ENCODE results near the gene MAGEB1.

Gene MAGEB1

DNA sequence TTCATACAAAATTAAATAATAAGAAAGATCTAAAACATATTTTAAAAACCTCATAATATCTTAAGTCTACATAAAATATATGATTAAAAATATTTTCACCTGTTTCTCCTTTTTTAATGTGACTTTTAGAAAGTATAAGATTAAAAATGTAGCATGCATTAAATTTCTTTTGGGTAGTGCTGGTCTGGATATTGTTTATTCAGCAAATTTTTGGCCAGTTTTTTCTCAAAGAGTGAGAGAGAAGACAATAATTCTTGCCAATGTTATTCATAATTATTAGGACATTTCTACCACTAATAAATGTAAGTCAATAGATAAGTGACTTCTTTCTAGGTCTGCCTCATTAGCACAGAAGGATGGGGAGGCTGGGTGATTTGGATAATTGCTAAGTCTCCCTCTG lies 14.1 kb downstream of the MAGEB1 start:
- peaks cover 2% of the 10 kb centered on the region for H3K27me3 ChIP-seq (ENCODE audit: insufficient read depth, low read length)
- H2AFZ ChIP-seq (ENCODE audit: low read depth, low read length): no peak overlapping the region
- H3K4me3 ChIP-seq (ENCODE audit: low read length): no peak overlapping the region
- no peaks in the 10 kb centered on the region for H3K4me1 ChIP-seq (ENCODE audit: insufficient read depth, low read length)
- no peaks in the 10 kb centered on the region for H3K36me3 ChIP-seq (ENCODE audit: insufficient read depth, low read length)
- H3K9me3 ChIP-seq (ENCODE audit: low read length): no peaks in the 10 kb centered on the region

DNA sequence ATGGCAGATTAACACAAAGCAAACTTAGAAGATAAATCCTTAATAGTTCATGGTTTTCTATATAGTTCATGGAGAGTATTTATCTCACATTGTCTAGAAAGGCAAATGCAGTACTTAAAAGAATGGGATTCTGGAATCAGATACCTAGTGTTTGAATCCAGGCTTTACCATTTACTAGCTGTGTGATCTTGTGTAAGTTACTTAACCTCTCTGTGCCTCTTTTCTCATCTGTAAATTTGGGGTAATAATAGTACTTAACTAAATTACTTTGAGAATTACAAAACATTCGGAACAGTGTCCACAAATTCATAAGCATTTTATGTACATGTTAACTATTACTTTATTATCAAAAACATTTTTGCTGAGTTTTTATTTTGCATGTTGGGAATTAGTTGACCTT lies 15.8 kb downstream of the MAGEB1 start:
- H3K4me3 ChIP-seq (ENCODE audit: low read length): no peak overlapping the region
- peaks cover 2% of the 10 kb centered on the region for H3K27me3 ChIP-seq (ENCODE audit: insufficient read depth, low read length)
- no peaks in the 10 kb centered on the region for H3K4me1 ChIP-seq (ENCODE audit: insufficient read depth, low read length)
- no peak overlapping the region for H2AFZ ChIP-seq (ENCODE audit: low read depth, low read length)
- no peaks in the 10 kb centered on the region for H3K36me3 ChIP-seq (ENCODE audit: insufficient read depth, low read length)
- no peaks in the 10 kb centered on the region for H3K9me3 ChIP-seq (ENCODE audit: low read length)

- Histone ChIP-seq H3K4me3 (ENCODE audit: low read length) (no peak overlapping the region), H3K36me3 (ENCODE audit: insufficient read depth, low read length) (no peaks in the 10 kb centered on the region), H3K27me3 (ENCODE audit: insufficient read depth, low read length) (no peaks in the 10 kb centered on the region), H2AFZ (ENCODE audit: low read depth, low read length) (no peak overlapping the region), H3K9me3 (ENCODE audit: low read length) (no peaks in the 10 kb centered on the region), H3K4me1 (ENCODE audit: insufficient read depth, low read length) (no peaks in the 10 kb centered on the region)
These were observed 23.7 kb downstream of the MAGEB1 start for GRCh38 chrX:30270639-30271038.

DNA sequence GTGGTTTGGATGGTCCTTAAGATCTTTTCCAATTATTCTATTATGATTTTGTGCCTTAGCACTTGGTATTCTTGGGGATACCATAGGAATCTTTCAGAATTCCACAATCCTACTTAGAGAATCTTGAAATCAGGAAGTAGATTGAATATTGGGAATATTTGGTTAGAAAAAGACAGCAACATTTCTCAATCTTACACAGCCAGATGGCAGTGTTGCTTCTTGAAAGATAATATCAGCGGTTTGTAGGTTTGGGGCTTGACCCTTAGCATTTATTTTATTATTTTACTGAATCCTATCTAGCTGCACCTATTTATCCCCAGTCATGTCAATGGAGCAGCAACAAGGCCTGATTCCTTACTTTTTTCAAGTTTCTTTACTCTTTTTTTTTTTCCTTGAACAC lies 28.6 kb downstream of the MAGEB1 start:
- H3K36me3 ChIP-seq (ENCODE audit: insufficient read depth, low read length): no peaks in the 10 kb centered on the region
- no peak overlapping the region for H2AFZ ChIP-seq (ENCODE audit: low read depth, low read length)
- no peaks in the 10 kb centered on the region for H3K4me1 ChIP-seq (ENCODE audit: insufficient read depth, low read length)
- no peak overlapping the region for H3K4me3 ChIP-seq (ENCODE audit: low read length)
- no peaks in the 10 kb centered on the region for H3K27me3 ChIP-seq (ENCODE audit: insufficient read depth, low read length)
- no peaks in the 10 kb centered on the region for H3K9me3 ChIP-seq (ENCODE audit: low read length)

GRCh38 chrX:30278365-30278764 lies 31.4 kb downstream of the MAGEB1 start:
- no peak overlapping the region for H3K4me3 ChIP-seq (ENCODE audit: low read length)
- H3K4me1 ChIP-seq (ENCODE audit: insufficient read depth, low read length): no peaks in the 10 kb centered on the region
- no peaks in the 10 kb centered on the region for H3K9me3 ChIP-seq (ENCODE audit: low read length)
- H3K27me3 ChIP-seq (ENCODE audit: insufficient read depth, low read length): no peaks in the 10 kb centered on the region
- no peaks in the 10 kb centered on the region for H3K36me3 ChIP-seq (ENCODE audit: insufficient read depth, low read length)
- no peak overlapping the region for H2AFZ ChIP-seq (ENCODE audit: low read depth, low read length)

- Histone ChIP-seq H2AFZ (ENCODE audit: low read depth, low read length) (no peak overlapping the region), H3K4me1 (ENCODE audit: insufficient read depth, low read length) (no peaks in the 10 kb centered on the region), H3K27me3 (ENCODE audit: insufficient read depth, low read length) (no peaks in the 10 kb centered on the region), H3K36me3 (ENCODE audit: insufficient read depth, low read length) (no peaks in the 10 kb centered on the region), H3K9me3 (ENCODE audit: low read length) (no peaks in the 10 kb centered on the region), H3K4me3 (ENCODE audit: low read length) (no peak overlapping the region)
These were observed 33.5 kb downstream of the MAGEB1 start for GRCh38 chrX:30280428-30280827.

GRCh38 chrX:30282527-30282926 lies 35.6 kb downstream of the MAGEB1 start:
- Histone ChIP-seq H3K27me3 (ENCODE audit: insufficient read depth, low read length) (no peaks in the 10 kb centered on the region), H3K9me3 (ENCODE audit: low read length) (no peaks in the 10 kb centered on the region), H3K4me3 (ENCODE audit: low read length) (no peak overlapping the region), H3K4me1 (ENCODE audit: insufficient read depth, low read length) (no peaks in the 10 kb centered on the region), H3K36me3 (ENCODE audit: insufficient read depth, low read length) (no peaks in the 10 kb centered on the region), H2AFZ (ENCODE audit: low read depth, low read length) (no peak overlapping the region)

GRCh38 chrX:30283456-30284200 lies 36.7 kb downstream of the MAGEB1 start:
- H3K27me3 ChIP-seq (ENCODE audit: insufficient read depth, low read length): no peaks in the 10 kb centered on the region
- no peak overlapping the region for H2AFZ ChIP-seq (ENCODE audit: low read depth, low read length)
- no peak overlapping the region for H3K4me3 ChIP-seq (ENCODE audit: low read length)
- H3K4me1 ChIP-seq (ENCODE audit: insufficient read depth, low read length): no peaks in the 10 kb centered on the region
- H3K36me3 ChIP-seq (ENCODE audit: insufficient read depth, low read length): no peaks in the 10 kb centered on the region
- no peaks in the 10 kb centered on the region for H3K9me3 ChIP-seq (ENCODE audit: low read length)

GRCh38 chrX:30296408-30297254 lies 49.7 kb downstream of the MAGEB1 start:
- no peaks in the 10 kb centered on the region for H3K36me3 ChIP-seq (ENCODE audit: insufficient read depth, low read length)
- no peak overlapping the region for H2AFZ ChIP-seq (ENCODE audit: low read depth, low read length)
- H3K4me3 ChIP-seq (ENCODE audit: low read length): no peak overlapping the region
- no peaks in the 10 kb centered on the region for H3K9me3 ChIP-seq (ENCODE audit: low read length)
- no peaks in the 10 kb centered on the region for H3K4me1 ChIP-seq (ENCODE audit: insufficient read depth, low read length)
- H3K27me3 ChIP-seq (ENCODE audit: insufficient read depth, low read length): no peaks in the 10 kb centered on the region

DNA sequence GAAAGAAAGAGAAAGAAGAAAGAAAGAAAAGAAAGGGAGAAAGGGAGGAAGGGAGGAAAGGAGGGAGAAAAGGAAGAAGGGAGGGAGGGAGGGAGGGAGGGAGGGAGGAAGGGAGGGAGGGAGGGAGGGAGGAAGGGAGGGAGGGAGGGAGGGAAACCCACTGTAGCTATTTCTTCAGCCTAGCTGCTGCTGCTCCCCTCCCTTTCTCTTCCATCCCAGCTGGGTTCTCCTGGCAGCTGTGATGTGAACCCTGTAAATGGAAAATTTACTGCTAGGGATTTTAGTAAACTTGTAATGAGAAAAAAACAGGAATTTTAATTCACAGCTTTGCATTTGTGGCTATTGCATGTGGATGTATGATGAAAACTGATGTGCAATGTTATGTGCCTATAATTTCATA lies 54.3 kb downstream of the MAGEB1 start:
- Histone ChIP-seq H3K36me3 (ENCODE audit: insufficient read depth, low read length) (no peaks in the 10 kb centered on the region), H3K4me3 (ENCODE audit: low read length) (no peak overlapping the region), H2AFZ (ENCODE audit: low read depth, low read length) (no peak overlapping the region), H3K27me3 (ENCODE audit: insufficient read depth, low read length) (no peaks in the 10 kb centered on the region), H3K4me1 (ENCODE audit: insufficient read depth, low read length) (no peaks in the 10 kb centered on the region), H3K9me3 (ENCODE audit: low read length) (no peaks in the 10 kb centered on the region)
